Inferior parietal cortex (tissue), 1 donor: ENCODE data around the gene HMCN1.

Experiments
- DNase-seq: peaks from one replicate; pipeline ENCODE4 v3.0.0-alpha.2; 2016; ENCODE audit errors: extremely low spot score

The HMCN1 gene

GRCh38 chr1:186082235-186082937, 348.2 kb downstream of the HMCN1 start:
- DNase-seq: peak; percentile 71

- no peak for DNase-seq
Observed at GRCh38 chr1:186086583-186086982, 352.4 kb downstream of the HMCN1 start.

GRCh38 chr1:186089940-186090339, 355.7 kb downstream of the HMCN1 start:
- no peak for DNase-seq

GRCh38 chr1:186091222-186091720, 357.1 kb downstream of the HMCN1 start:
- DNase-seq: no peak

- DNase-seq: no peak
Observed at GRCh38 chr1:186093437-186093836, 359.2 kb downstream of the HMCN1 start.

- DNase-seq: no peak
Observed at GRCh38 chr1:186094172-186094571, 360.0 kb downstream of the HMCN1 start.

- no peak for DNase-seq
Observed at GRCh38 chr1:186099336-186100104, 365.3 kb downstream of the HMCN1 start.

GRCh38 chr1:186102107-186102506, 367.9 kb downstream of the HMCN1 start:
- no peak for DNase-seq

GRCh38 chr1:186102547-186103148, 368.5 kb downstream of the HMCN1 start:
- DNase-seq: no peak

GRCh38 chr1:186104459-186104858, 370.3 kb downstream of the HMCN1 start:
- no peak for DNase-seq

- peak; percentile 52 for DNase-seq
Observed at GRCh38 chr1:186112280-186112679, 378.1 kb downstream of the HMCN1 start.

GRCh38 chr1:186113461-186113860, 379.3 kb downstream of the HMCN1 start:
- no peak for DNase-seq

GRCh38 chr1:186118724-186119123, 384.5 kb downstream of the HMCN1 start:
- no peak for DNase-seq

GRCh38 chr1:186122837-186123236, 388.6 kb downstream of the HMCN1 start:
- DNase-seq: no peak

- DNase-seq: no peak
Observed at GRCh38 chr1:186125035-186125434, 390.8 kb downstream of the HMCN1 start.

GRCh38 chr1:186125511-186125910, 391.3 kb downstream of the HMCN1 start:
- no peak for DNase-seq

- DNase-seq: no peak
Observed at GRCh38 chr1:186129758-186130157, 395.6 kb downstream of the HMCN1 start.

- no peak for DNase-seq
Observed at GRCh38 chr1:186139115-186139514, 404.9 kb downstream of the HMCN1 start.

- no peak for DNase-seq
Observed at GRCh38 chr1:186139701-186140100, 405.5 kb downstream of the HMCN1 start.

- no peak for DNase-seq
Observed at GRCh38 chr1:186142159-186142558, 408.0 kb downstream of the HMCN1 start.

- no peak for DNase-seq
Observed at GRCh38 chr1:186142916-186143315, 408.7 kb downstream of the HMCN1 start.

GRCh38 chr1:186143481-186143880, 409.3 kb downstream of the HMCN1 start:
- no peak for DNase-seq

- no peak for DNase-seq
Observed at GRCh38 chr1:186144505-186144904, 410.3 kb downstream of the HMCN1 start.
